T-helper 1 cell treated with Interleukin-12 subunit alpha and Interleukin-12 subunit beta and Interleukin-4 antibody, amounts not matched to agents 30 μg/mL and 1 μg/mL, for 36 hours (primary cell): Measurements from ENCODE around the gene HSD17B11.
"Not testable (repeated sequence)": the region's sequence is repeated elsewhere in the genome, so short reads cannot be mapped to it uniquely, and the experiment has no call there.

Experiments used
- H3K27ac Mint-ChIP-seq: one replicate; pipeline ENCODE4 v1.8.0; 2021; ENCODE audit warnings: mild to moderate bottlenecking, mixed read lengths
- H3K27me3 Mint-ChIP-seq: one replicate; pipeline ENCODE4 v1.8.0; 2021; ENCODE audit warnings: low read depth, mixed read lengths
- H3K36me3 Mint-ChIP-seq: one replicate; pipeline ENCODE4 v1.8.0; 2021; ENCODE audit warnings: low read depth, mixed read lengths
- H3K4me1 Mint-ChIP-seq: one replicate; pipeline ENCODE4 v1.8.0; 2021; ENCODE audit warnings: low read depth, mixed read lengths
- H3K4me3 Mint-ChIP-seq: one replicate; pipeline ENCODE4 v1.8.0; 2021; ENCODE audit warnings: mild to moderate bottlenecking, moderate library complexity, mixed read lengths
- H3K9me3 Mint-ChIP-seq: one replicate; pipeline ENCODE4 v1.8.0; 2021; ENCODE audit warnings: mixed read lengths

The HSD17B11 gene

DNA sequence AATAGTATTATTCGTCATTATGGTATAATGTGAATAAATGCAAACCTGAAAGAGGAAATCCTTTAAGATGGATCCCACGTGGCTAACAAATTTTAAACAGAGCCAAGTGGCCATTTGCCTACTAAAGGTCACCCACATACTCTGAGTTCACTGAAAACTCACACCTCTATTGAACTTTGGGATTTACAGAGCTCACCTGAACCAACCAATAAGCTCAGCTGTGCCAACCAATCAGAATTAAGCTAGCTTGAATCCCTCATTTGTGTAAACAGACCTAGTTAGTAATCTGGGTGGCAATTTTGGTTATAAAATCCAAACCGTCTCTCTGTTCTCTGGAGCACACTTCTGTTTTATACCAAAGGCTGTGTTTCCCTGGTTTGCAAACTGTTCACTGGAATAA lies 26.0 kb upstream of the HSD17B11 start:
- Mint-ChIP-seq H3K36me3 (no peaks in the 10 kb centered on the region), H3K4me1 (peaks cover 5% of the 10 kb centered on the region), H3K4me3 (no peak overlapping the region), H3K27me3 (peaks cover 4% of the 10 kb centered on the region), H3K9me3 (no peaks in the 10 kb centered on the region), H3K27ac (no peak overlapping the region)

DNA sequence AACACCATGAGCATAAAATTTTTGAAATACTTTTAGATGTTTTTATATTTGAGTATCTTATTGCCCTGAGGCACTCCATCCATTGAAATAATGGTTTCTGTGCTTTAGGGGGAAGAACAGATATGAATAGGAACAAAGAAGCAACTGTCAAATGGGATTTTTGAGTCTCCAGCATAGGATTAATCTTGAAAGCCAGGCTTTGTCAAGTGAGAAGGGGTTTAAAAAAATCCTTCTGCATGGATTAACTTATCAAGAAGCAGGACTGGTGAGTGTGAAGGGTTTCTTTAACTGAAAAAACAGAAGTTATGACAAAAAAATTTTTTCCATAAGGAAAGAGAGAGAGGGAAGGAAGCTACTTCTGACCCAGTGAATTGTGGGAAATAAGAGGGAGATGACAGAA lies 23.8 kb upstream of the HSD17B11 start:
- no peak overlapping the region for H3K27ac Mint-ChIP-seq
- H3K4me3 Mint-ChIP-seq, result no peak overlapping the region
- peaks cover 10% of the 10 kb centered on the region for H3K27me3 Mint-ChIP-seq
- H3K4me1 Mint-ChIP-seq, result no peaks in the 10 kb centered on the region
- no peaks in the 10 kb centered on the region for H3K9me3 Mint-ChIP-seq
- no peaks in the 10 kb centered on the region for H3K36me3 Mint-ChIP-seq

- H3K27ac Mint-ChIP-seq, result no peak overlapping the region
- no peak overlapping the region for H3K4me3 Mint-ChIP-seq
- H3K36me3 Mint-ChIP-seq, result no peaks in the 10 kb centered on the region
- peaks cover 9% of the 10 kb centered on the region for H3K4me1 Mint-ChIP-seq
- peaks cover 10% of the 10 kb centered on the region for H3K27me3 Mint-ChIP-seq
- H3K9me3 Mint-ChIP-seq, result no peaks in the 10 kb centered on the region
Measured at GRCh38 chr4:87410679-87411078, 19.7 kb upstream of the HSD17B11 start.

DNA sequence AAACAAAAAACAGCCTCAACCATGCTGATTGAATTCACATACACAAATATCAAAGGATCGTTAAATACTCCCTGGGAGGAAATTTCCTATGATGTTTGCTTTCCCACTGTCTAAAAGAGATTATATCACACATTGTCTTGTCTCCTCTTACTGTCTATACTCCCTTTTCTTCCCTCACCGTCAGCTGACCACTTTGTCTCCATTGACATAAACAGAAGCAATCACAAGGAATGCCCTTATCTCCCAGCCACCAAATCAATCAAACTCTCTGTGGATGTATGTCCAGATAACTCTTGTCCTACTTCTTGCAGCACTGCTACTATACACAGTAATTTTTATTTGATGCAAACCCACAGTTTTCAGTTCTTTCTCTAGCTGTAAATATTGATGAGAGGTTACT lies 19.2 kb upstream of the HSD17B11 start:
- H3K36me3 Mint-ChIP-seq, result no peaks in the 10 kb centered on the region
- H3K4me1 Mint-ChIP-seq, result peaks cover 9% of the 10 kb centered on the region
- no peak overlapping the region for H3K27ac Mint-ChIP-seq
- H3K27me3 Mint-ChIP-seq, result peaks cover 10% of the 10 kb centered on the region
- no peak overlapping the region for H3K4me3 Mint-ChIP-seq
- H3K9me3 Mint-ChIP-seq, result no peaks in the 10 kb centered on the region

DNA sequence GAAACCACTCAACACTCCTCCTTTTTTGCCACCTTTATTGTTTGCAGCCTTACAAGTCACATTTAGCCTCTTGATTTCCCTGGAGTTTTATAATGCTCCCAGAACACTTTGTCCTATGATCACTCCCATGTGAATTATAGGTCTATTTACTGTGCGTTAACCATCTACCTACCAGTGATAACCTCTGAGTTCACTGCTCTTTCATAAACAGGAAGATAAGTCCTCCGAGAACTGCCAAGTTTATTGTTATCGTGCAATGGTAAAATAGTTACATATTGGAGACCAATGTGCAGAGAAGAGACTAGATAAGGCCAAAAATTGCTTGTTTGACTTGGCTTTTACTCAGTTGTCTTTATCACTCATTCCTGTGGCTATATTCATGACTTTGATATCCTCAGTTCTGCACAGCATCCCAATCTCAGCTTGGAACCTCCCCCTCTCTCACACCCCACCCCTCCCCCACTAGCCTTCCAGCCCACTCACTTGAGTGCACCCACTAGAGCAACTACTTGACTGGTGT lies 18.5 kb upstream of the HSD17B11 start:
- Mint-ChIP-seq H3K27ac (no peak overlapping the region), H3K9me3 (no peaks in the 10 kb centered on the region), H3K4me3 (no peak overlapping the region), H3K27me3 (peaks cover 10% of the 10 kb centered on the region), H3K4me1 (peaks cover 9% of the 10 kb centered on the region), H3K36me3 (no peaks in the 10 kb centered on the region)

- not testable (repeated sequence) for H3K36me3 Mint-ChIP-seq, H3K9me3 Mint-ChIP-seq, H3K27ac Mint-ChIP-seq, H3K4me1 Mint-ChIP-seq, H3K27me3 Mint-ChIP-seq, H3K4me3 Mint-ChIP-seq
Measured at GRCh38 chr4:87406902-87407301, 15.9 kb upstream of the HSD17B11 start.

DNA sequence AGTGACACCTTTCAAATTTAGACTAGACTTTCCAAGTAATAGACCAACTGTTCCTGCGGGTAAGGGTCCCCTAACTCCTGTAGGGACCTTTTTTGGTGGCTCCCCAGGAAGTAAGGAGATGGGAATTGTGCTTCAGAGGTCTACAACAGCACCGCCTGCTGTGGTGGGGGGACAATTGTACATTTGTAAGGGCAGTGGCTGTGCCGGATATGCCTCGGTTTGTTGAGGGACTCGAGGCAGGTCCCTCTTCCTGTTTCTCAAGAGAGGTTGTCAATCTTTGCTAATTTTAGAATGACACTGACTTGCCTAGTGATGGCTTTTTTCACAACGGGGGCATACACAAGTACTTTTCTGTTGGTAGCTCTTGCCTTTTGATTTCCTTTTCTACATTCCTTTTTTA lies 15.5 kb upstream of the HSD17B11 start:
- H3K27me3 Mint-ChIP-seq, result peaks cover 6% of the 10 kb centered on the region
- no peaks in the 10 kb centered on the region for H3K36me3 Mint-ChIP-seq
- H3K27ac Mint-ChIP-seq, result no peak overlapping the region
- peaks cover 9% of the 10 kb centered on the region for H3K4me1 Mint-ChIP-seq
- H3K9me3 Mint-ChIP-seq, result no peaks in the 10 kb centered on the region
- no peak overlapping the region for H3K4me3 Mint-ChIP-seq

DNA sequence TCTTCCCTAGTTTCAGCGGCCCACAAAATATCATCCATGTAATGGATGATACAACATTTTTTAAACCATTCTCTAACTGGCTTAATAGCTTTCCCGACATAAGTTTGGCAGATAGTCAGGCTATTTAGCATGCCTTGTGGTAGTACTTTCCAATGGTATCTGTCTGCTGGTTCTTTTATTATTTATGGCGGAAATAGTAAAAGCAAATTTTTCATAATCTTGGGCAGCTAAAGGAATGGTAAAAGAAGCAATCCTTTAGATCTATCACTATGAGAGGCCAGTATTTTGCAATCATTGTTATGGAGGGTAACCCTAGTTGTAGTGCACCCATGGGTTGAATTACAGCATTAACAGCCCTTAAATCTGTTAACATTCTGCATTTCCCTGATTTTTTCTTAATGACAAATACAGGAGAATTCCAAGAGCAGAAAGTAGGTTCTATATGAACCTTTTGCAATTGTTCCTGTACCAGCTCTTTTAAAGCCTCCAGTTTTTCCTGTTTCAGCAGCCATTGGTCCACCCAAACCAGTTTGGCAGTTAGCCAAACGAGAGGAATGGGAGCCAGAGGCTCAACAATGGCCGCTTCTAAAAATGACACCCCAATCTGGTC lies 14.3 kb upstream of the HSD17B11 start:
- H3K27me3 Mint-ChIP-seq, result peaks cover 5% of the 10 kb centered on the region
- H3K27ac Mint-ChIP-seq, result no peak overlapping the region
- no peak overlapping the region for H3K4me3 Mint-ChIP-seq
- H3K9me3 Mint-ChIP-seq, result no peaks in the 10 kb centered on the region
- no peaks in the 10 kb centered on the region for H3K36me3 Mint-ChIP-seq
- H3K4me1 Mint-ChIP-seq, result peaks cover 9% of the 10 kb centered on the region

GRCh38 chr4:87403732-87404131 lies 12.7 kb upstream of the HSD17B11 start:
- not testable (repeated sequence) for H3K27ac Mint-ChIP-seq, H3K36me3 Mint-ChIP-seq, H3K9me3 Mint-ChIP-seq, H3K27me3 Mint-ChIP-seq, H3K4me1 Mint-ChIP-seq, H3K4me3 Mint-ChIP-seq

DNA sequence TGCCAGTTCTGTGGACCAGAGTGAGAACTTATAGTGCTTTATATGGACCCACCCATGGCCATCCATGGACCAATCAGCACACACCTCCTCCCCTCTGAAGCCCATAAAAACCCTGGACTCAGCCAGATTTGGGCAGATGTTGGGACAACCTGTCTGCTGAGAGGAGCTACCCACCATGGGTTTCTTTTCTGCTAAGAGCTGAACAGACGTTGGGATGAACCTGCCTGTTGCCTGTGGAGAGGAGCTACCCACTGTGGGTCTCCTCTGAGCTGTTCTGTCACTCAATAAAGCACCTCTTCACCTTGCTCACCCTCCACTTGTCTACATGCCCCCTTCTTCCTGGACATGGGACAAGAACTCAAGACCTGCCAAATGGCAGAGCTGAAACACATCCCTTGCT lies 9.0 kb upstream of the HSD17B11 start:
- H3K36me3 Mint-ChIP-seq, result no peaks in the 10 kb centered on the region
- H3K4me1 Mint-ChIP-seq, result peaks cover 2% of the 10 kb centered on the region
- H3K4me3 Mint-ChIP-seq, result no peak overlapping the region
- no peak overlapping the region for H3K27ac Mint-ChIP-seq
- no peaks in the 10 kb centered on the region for H3K27me3 Mint-ChIP-seq
- H3K9me3 Mint-ChIP-seq, result no peaks in the 10 kb centered on the region

DNA sequence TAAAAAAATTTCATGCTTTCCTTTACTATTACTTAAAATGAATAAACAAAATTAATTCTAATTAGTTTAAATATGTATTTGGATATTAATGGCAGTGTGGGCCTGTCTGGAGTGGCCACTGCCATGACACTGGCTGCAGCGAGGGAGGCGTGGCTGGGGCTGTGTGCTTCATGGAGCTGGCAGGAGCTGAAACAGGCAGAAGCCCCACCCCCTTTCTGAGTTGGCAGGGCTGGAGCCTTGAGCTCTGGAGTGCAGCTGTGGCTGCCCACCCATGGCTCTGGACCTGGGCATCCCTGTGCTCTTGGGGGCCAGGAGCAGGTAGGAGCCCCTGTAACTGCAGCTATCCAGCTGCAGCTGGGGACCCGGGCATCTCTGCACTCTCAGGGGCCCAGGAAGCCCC lies 8.2 kb upstream of the HSD17B11 start:
- no peak overlapping the region for H3K4me3 Mint-ChIP-seq
- H3K36me3 Mint-ChIP-seq, result no peaks in the 10 kb centered on the region
- no peak overlapping the region for H3K27ac Mint-ChIP-seq
- H3K27me3 Mint-ChIP-seq, result peaks cover under 1% of the 10 kb centered on the region
- H3K4me1 Mint-ChIP-seq, result peaks cover 2% of the 10 kb centered on the region
- H3K9me3 Mint-ChIP-seq, result no peaks in the 10 kb centered on the region

- H3K27ac Mint-ChIP-seq, H3K9me3 Mint-ChIP-seq: not testable (repeated sequence)
Measured at GRCh38 chr4:87395851-87396250, 4.9 kb upstream of the HSD17B11 start.

DNA sequence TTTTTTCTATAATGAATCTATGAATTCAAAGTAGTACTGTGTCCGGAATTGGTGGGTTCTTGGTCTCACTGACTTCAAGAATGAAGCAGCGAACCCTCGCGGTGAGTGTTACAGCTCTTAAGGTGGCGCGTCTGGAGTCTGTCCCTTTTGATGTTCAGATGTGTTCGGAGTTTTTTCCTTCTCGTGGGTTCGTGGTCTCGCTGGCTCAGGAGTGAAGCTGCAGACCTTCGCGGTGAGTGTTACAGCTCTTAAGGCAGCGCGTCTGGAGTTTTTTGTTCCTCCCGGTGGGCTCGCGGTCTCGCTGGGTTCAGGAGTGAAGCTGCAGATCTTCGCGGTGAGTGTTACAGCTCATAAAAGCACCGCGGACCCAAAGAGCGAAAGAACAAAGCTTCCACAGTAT lies 4.1 kb upstream of the HSD17B11 start:
- H3K27ac Mint-ChIP-seq, H3K36me3 Mint-ChIP-seq, H3K9me3 Mint-ChIP-seq: not testable (repeated sequence)
- Mint-ChIP-seq H3K27me3 (peaks cover 11% of the 10 kb centered on the region), H3K4me3 (peak overlapping the region; percentile 19), H3K4me1 (peaks cover 13% of the 10 kb centered on the region)

More at GRCh38 chr4:87395851-87396250, 4.9 kb upstream of the HSD17B11 start:
- H3K36me3 Mint-ChIP-seq, H3K4me3 Mint-ChIP-seq, H3K4me1 Mint-ChIP-seq: not testable (repeated sequence)
- peaks cover 11% of the 10 kb centered on the region for H3K27me3 Mint-ChIP-seq

- H3K27ac Mint-ChIP-seq, result no peak overlapping the region
Measured at GRCh38 chr4:87392183-87392582, 1.2 kb upstream of the HSD17B11 start.

DNA sequence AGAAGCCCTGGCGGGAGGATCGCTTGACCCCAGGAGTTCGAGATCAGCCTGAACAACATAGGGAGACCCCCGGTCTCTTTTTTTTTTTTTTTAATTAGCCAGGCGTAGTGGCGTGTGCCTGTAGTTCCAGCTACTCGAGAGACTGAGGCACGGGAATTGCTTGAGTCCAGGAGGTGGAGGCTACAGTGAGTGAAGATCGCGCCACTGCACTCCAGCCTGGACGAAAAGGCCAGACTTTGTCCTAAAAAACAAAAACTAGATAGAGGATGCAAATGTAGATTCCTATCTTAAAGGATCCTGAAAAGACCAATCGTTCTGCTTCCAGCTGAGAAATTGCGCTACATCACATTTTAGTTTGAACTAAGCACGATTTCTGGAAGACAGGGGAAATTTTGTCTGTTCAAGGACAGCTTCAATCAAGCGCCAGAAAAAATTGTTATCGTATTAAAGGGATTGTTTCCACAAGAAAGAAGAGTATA lies 627 bp upstream of the HSD17B11 start:
- Mint-ChIP-seq H3K9me3 (no peaks in the 10 kb centered on the region), H3K27ac (peak overlapping the region; percentile 78), H3K27me3 (peaks cover 11% of the 10 kb centered on the region), H3K36me3 (peaks cover 5% of the 10 kb centered on the region), H3K4me3 (peak overlapping the region; percentile 97), H3K4me1 (peaks cover 38% of the 10 kb centered on the region)

More at GRCh38 chr4:87392183-87392582, 1.2 kb upstream of the HSD17B11 start:
- peaks cover 11% of the 10 kb centered on the region for H3K27me3 Mint-ChIP-seq
- H3K9me3 Mint-ChIP-seq, result no peaks in the 10 kb centered on the region
- no peak overlapping the region for H3K4me3 Mint-ChIP-seq
- peaks cover 33% of the 10 kb centered on the region for H3K4me1 Mint-ChIP-seq
- H3K36me3 Mint-ChIP-seq, result peaks cover 5% of the 10 kb centered on the region

- Mint-ChIP-seq H3K9me3 (no peaks in the 10 kb centered on the region), H3K27me3 (peaks cover 11% of the 10 kb centered on the region), H3K27ac (peak overlapping the region; percentile 78), H3K4me1 (peaks cover 38% of the 10 kb centered on the region), H3K36me3 (peaks cover 6% of the 10 kb centered on the region), H3K4me3 (peak overlapping the region; percentile 97)
Measured at GRCh38 chr4:87390551-87390890, 467 bp downstream of the HSD17B11 start.
